ENCODE measurements around the gene CT45A10.
"Not testable (repeated sequence)": the region's sequence is repeated elsewhere in the genome, so short reads cannot be mapped to it uniquely, and the experiment has no call there.

The CT45A10 gene

DNA sequence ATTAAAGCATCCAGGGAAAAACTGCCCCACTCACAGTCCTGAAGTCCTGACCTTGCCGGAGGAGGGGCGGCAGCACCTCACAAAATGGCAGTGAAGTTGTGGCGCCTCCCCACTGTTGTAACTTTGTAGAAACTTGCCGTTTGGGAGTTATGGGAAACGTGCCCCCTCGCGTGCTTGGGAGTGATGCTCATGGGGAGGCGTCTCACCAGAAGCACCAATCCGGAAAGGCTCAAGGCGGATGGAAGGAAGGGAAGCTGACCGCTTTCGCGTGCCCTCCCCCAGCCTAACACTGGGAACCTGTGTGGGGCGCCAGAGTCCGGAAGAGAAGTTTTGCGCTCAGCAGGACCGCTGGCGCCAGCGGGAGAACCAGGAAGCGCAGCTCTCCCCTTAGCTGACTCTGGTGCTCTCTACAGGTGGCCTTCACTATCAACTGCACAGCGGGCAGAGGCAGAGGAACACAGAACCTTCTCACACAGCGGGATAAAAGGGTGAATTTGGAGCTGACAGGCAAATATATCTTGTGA lies at the start of gene CT45A10, which contains the start of gene SAGE1:
Gene CT45A10, minus strand, starts transcription at position 151 of the 524 bp plus-strand sequence. CDS start 8,100 bp downstream, outside the sequence.
Gene SAGE1, plus strand, starts transcription at position 423 of the 524 bp plus-strand sequence. CDS start 2,527 bp downstream, outside the sequence.
- no peaks in the 10 kb centered on the region for H3K9me3 ChIP-seq (ENCODE audit: low read length)
- H3K36me3 ChIP-seq (ENCODE audit: insufficient read depth, low read length): no peaks in the 10 kb centered on the region
- H3K27ac ChIP-seq (ENCODE audit: low read depth, low read length): no peak within 1 kb of the TSS
- no peaks in the 10 kb centered on the region for H3K4me1 ChIP-seq (ENCODE audit: insufficient read depth, low read length)
- no peaks in the 10 kb centered on the region for H3K27me3 ChIP-seq (ENCODE audit: control insufficient read depth in 1 of 2, insufficient read depth in 2 of 2, low read length in 2 of 2)
- H3K9ac ChIP-seq (ENCODE audit: low read length): no peak within 1 kb of the TSS
- no peak within 1 kb of the TSS for H3K4me3 ChIP-seq (ENCODE audit: low read depth in 1 of 2, low read length in 2 of 2)

GRCh38 chrX:135931644-135932487 lies 38.6 kb upstream of the CT45A10 start:
- Histone ChIP-seq H3K36me3 (ENCODE audit: insufficient read depth, low read length) (no peaks in the 10 kb centered on the region), H3K4me3 (ENCODE audit: low read depth in 1 of 2, low read length in 2 of 2) (no peak overlapping the region), H3K9me3 (ENCODE audit: low read length) (no peaks in the 10 kb centered on the region), H3K4me1 (ENCODE audit: insufficient read depth, low read length) (no peaks in the 10 kb centered on the region), H3K27ac (ENCODE audit: low read depth, low read length) (no peak overlapping the region), H3K27me3 (ENCODE audit: control insufficient read depth in 1 of 2, insufficient read depth in 2 of 2, low read length in 2 of 2) (peaks cover 0 to 6% of the 10 kb centered on the region in 2 donors), H3K9ac (ENCODE audit: low read length) (no peak overlapping the region)

GRCh38 chrX:135927897-135928296 lies 34.7 kb upstream of the CT45A10 start:
- Histone ChIP-seq H3K9me3 (ENCODE audit: low read length) (no peaks in the 10 kb centered on the region), H3K4me1 (ENCODE audit: insufficient read depth, low read length) (no peaks in the 10 kb centered on the region), H3K4me3 (ENCODE audit: low read depth in 1 of 2, low read length in 2 of 2) (no peak overlapping the region), H3K36me3 (ENCODE audit: insufficient read depth, low read length) (no peaks in the 10 kb centered on the region), H3K27me3 (ENCODE audit: control insufficient read depth in 1 of 2, insufficient read depth in 2 of 2, low read length in 2 of 2) (peaks cover 0 to 3% of the 10 kb centered on the region in 2 donors), H3K27ac (ENCODE audit: low read depth, low read length) (no peak overlapping the region), H3K9ac (ENCODE audit: low read length) (no peak overlapping the region)

GRCh38 chrX:135923353-135923752 lies 30.1 kb upstream of the CT45A10 start:
- no peaks in the 10 kb centered on the region for H3K27me3 ChIP-seq (ENCODE audit: control insufficient read depth in 1 of 2, insufficient read depth in 2 of 2, low read length in 2 of 2)
- H3K4me1 ChIP-seq (ENCODE audit: insufficient read depth, low read length): no peaks in the 10 kb centered on the region
- H3K9me3 ChIP-seq (ENCODE audit: low read length): no peaks in the 10 kb centered on the region
- H3K27ac ChIP-seq (ENCODE audit: low read depth, low read length): no peak overlapping the region
- H3K36me3 ChIP-seq (ENCODE audit: insufficient read depth, low read length): no peaks in the 10 kb centered on the region
- no peak overlapping the region for H3K4me3 ChIP-seq (ENCODE audit: low read depth in 1 of 2, low read length in 2 of 2)
- H3K9ac ChIP-seq (ENCODE audit: low read length): no peak overlapping the region

DNA sequence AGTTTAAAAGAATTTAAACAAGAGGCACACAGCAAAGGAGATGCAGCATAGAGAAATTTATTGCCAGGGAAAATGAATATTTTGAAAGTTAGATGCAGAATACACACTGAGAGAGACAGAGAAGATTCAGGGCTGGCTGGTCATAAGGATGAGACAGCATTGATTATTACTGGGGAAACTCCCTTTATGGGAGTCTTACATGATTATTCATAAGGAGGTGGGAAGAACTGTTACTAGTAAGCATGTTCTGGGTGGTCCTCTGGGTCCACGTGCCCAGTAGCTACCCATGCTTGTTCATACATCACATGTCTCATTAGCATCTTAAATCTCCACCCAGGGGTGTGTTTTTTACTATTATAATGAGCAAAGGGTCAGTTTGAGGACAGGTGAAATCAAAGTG lies 27.3 kb upstream of the CT45A10 start:
- H3K27me3 ChIP-seq (ENCODE audit: control insufficient read depth in 1 of 2, insufficient read depth in 2 of 2, low read length in 2 of 2); H3K36me3 ChIP-seq (ENCODE audit: insufficient read depth, low read length); H3K4me1 ChIP-seq (ENCODE audit: insufficient read depth, low read length); H3K27ac ChIP-seq (ENCODE audit: low read depth, low read length); H3K4me3 ChIP-seq (ENCODE audit: low read depth in 1 of 2, low read length in 2 of 2); H3K9me3 ChIP-seq (ENCODE audit: low read length); H3K9ac ChIP-seq (ENCODE audit: low read length): not testable (repeated sequence)

DNA sequence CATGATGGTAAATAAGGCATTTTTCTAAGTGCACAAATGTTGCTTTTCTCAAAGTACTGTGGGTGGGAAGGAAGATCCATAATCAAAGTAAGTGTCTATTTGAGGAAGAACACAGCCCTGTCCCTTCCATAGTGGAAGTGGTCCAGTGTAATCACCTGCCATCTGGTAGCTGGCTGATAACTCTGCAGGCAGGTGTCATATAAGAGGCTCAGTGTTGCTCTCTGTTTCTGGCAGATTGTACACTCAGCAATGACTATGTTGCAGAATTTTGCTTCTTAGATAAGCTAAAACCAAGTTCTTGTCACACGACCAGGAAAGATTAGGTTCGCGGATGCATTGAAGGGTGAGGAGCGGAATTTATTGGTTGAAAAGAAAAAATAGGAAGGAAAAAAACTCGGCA lies 21.2 kb upstream of the CT45A10 start:
- Histone ChIP-seq H3K27me3 (ENCODE audit: control insufficient read depth in 1 of 2, insufficient read depth in 2 of 2, low read length in 2 of 2) (peaks cover 0 to 5% of the 10 kb centered on the region in 2 donors), H3K27ac (ENCODE audit: low read depth, low read length) (no peak overlapping the region), H3K36me3 (ENCODE audit: insufficient read depth, low read length) (no peaks in the 10 kb centered on the region), H3K9ac (ENCODE audit: low read length) (no peak overlapping the region), H3K4me1 (ENCODE audit: insufficient read depth, low read length) (no peaks in the 10 kb centered on the region), H3K4me3 (ENCODE audit: low read depth in 1 of 2, low read length in 2 of 2) (no peak overlapping the region), H3K9me3 (ENCODE audit: low read length) (no peaks in the 10 kb centered on the region)

DNA sequence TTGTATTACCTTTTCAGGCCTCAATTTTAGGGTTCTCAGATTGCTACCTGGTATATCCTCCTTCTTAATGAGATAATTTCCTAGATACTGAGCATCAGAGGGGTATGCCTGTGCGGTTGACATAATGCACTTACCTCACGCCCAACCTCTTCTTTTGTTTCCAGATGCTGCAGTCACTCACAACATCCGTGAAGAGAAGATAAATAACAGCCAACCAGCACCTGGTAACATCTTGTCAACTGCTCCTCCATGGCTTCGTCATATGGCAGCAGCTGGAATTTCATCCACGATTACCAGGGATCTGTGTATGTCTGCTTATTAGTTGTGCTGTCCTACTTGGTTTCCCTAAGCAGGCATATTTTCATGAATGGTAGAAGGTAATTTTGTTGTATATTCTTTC lies 17.0 kb upstream of the CT45A10 start:
- Histone ChIP-seq H3K4me1 (ENCODE audit: insufficient read depth, low read length) (no peaks in the 10 kb centered on the region), H3K9me3 (ENCODE audit: low read length) (no peaks in the 10 kb centered on the region), H3K27me3 (ENCODE audit: control insufficient read depth in 1 of 2, insufficient read depth in 2 of 2, low read length in 2 of 2) (peaks cover 0 to 3% of the 10 kb centered on the region in 2 donors), H3K36me3 (ENCODE audit: insufficient read depth, low read length) (no peaks in the 10 kb centered on the region), H3K4me3 (ENCODE audit: low read depth in 1 of 2, low read length in 2 of 2) (no peak overlapping the region), H3K9ac (ENCODE audit: low read length) (no peak overlapping the region), H3K27ac (ENCODE audit: low read depth, low read length) (no peak overlapping the region)

GRCh38 chrX:135892781-135893180 lies 463 bp downstream of the CT45A10 start:
- H3K4me3 ChIP-seq (ENCODE audit: low read depth in 1 of 2, low read length in 2 of 2): no peak overlapping the region
- no peak overlapping the region for H3K27ac ChIP-seq (ENCODE audit: low read depth, low read length)
- H3K9ac ChIP-seq (ENCODE audit: low read length): no peak overlapping the region
- H3K27me3 ChIP-seq (ENCODE audit: control insufficient read depth in 1 of 2, insufficient read depth in 2 of 2, low read length in 2 of 2): no peaks in the 10 kb centered on the region
- no peaks in the 10 kb centered on the region for H3K36me3 ChIP-seq (ENCODE audit: insufficient read depth, low read length)
- no peaks in the 10 kb centered on the region for H3K4me1 ChIP-seq (ENCODE audit: insufficient read depth, low read length)
- no peaks in the 10 kb centered on the region for H3K9me3 ChIP-seq (ENCODE audit: low read length)

GRCh38 chrX:135890087-135890585 lies 3.1 kb downstream of the CT45A10 start:
- Histone ChIP-seq H3K27me3 (ENCODE audit: control insufficient read depth in 1 of 2, insufficient read depth in 2 of 2, low read length in 2 of 2) (no peaks in the 10 kb centered on the region), H3K36me3 (ENCODE audit: insufficient read depth, low read length) (no peaks in the 10 kb centered on the region), H3K9me3 (ENCODE audit: low read length) (no peaks in the 10 kb centered on the region), H3K9ac (ENCODE audit: low read length) (no peak overlapping the region), H3K4me3 (ENCODE audit: low read depth in 1 of 2, low read length in 2 of 2) (no peak overlapping the region), H3K4me1 (ENCODE audit: insufficient read depth, low read length) (no peaks in the 10 kb centered on the region), H3K27ac (ENCODE audit: low read depth, low read length) (no peak overlapping the region)

- not testable (repeated sequence) for H3K9ac ChIP-seq (ENCODE audit: low read length); H3K4me3 ChIP-seq (ENCODE audit: low read depth in 1 of 2, low read length in 2 of 2); H3K9me3 ChIP-seq (ENCODE audit: low read length); H3K27me3 ChIP-seq (ENCODE audit: control insufficient read depth in 1 of 2, insufficient read depth in 2 of 2, low read length in 2 of 2); H3K27ac ChIP-seq (ENCODE audit: low read depth, low read length); H3K4me1 ChIP-seq (ENCODE audit: insufficient read depth, low read length); H3K36me3 ChIP-seq (ENCODE audit: insufficient read depth, low read length)
Observed at GRCh38 chrX:135888976-135889375, 4.3 kb downstream of the CT45A10 start.

DNA sequence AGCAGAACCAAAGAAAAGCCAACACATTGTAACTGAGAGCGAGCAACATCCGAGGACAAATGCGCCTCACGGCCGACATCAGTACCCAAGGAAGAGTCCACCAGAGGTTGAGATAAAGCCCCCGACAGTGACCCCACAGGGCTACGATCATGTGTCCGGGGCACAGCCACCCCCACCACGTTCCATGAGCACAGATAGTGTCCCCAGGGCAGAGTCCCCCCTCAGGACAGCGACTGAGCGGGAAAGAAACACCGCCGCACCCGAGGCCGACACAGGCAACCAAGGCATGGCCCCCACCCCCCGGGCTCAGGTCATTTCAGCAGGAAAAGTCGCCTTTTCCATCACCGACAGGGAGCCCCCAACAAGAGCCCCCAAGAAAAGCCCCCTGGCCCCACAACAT lies 5.0 kb downstream of the CT45A10 start:
- H3K4me1 ChIP-seq (ENCODE audit: insufficient read depth, low read length); H3K4me3 ChIP-seq (ENCODE audit: low read depth in 1 of 2, low read length in 2 of 2); H3K27me3 ChIP-seq (ENCODE audit: control insufficient read depth in 1 of 2, insufficient read depth in 2 of 2, low read length in 2 of 2); H3K9me3 ChIP-seq (ENCODE audit: low read length); H3K36me3 ChIP-seq (ENCODE audit: insufficient read depth, low read length); H3K27ac ChIP-seq (ENCODE audit: low read depth, low read length); H3K9ac ChIP-seq (ENCODE audit: low read length): not testable (repeated sequence)

DNA sequence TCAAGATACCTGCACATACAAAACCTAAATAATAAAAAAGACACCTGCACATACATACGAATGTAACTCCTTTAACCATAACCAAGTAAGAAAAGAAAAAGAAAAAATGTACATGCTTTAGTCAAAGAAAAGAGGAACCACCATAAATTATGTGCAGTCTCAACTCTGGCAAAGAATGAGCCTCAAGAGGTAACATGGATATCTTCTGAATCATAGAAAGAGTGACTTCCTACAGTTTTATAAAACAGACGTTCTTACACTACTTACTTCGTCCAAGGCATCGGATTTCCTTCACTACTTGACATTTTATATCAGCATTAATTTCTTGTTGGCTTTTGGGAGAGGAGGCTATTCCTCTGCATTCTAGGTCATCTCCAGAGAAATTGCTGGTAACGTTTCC lies 10.5 kb downstream of the CT45A10 start:
- not testable (repeated sequence) for H3K36me3 ChIP-seq (ENCODE audit: insufficient read depth, low read length); H3K4me3 ChIP-seq (ENCODE audit: low read depth in 1 of 2, low read length in 2 of 2); H3K9me3 ChIP-seq (ENCODE audit: low read length); H3K27ac ChIP-seq (ENCODE audit: low read depth, low read length); H3K4me1 ChIP-seq (ENCODE audit: insufficient read depth, low read length); H3K9ac ChIP-seq (ENCODE audit: low read length); H3K27me3 ChIP-seq (ENCODE audit: control insufficient read depth in 1 of 2, insufficient read depth in 2 of 2, low read length in 2 of 2)
